Caco-2 (cell line): Measurements from ENCODE around the gene PFKP. TPM values are rescaled to one million over a fixed set of nuclear protein-coding genes. Genes with fewer than 3 reads are reported as not detected.

Experiments used
- BruUV-seq: library from RNA; stranded (reverse); fragments of 400-500 nt; replicated peaks from 2 replicates; lab custom pipeline; 2021; lab: Mats Ljungman, UMichigan
- CTCF ChIA-PET: fragments of 300-600 bp; sonication (Branson Sonifier 250); formaldehyde crosslinking; loops from one replicate; lab custom pipeline; 2022; ENCODE audit warnings: antibody characterized with exemption; lab: Charles Lee
- POLR2A ChIA-PET: fragments of 300-600 bp; sonication (Branson Sonifier 250); formaldehyde crosslinking; loops from one replicate; lab custom pipeline; 2022; ENCODE audit warnings: antibody characterized with exemption; lab: Charles Lee
- DNase-seq, 2 experiments: peaks; one replicate each; pipeline versions ENCODE4 v3.0.0 to v3.0.0-alpha.2; 2020 to 2022
- H3K27me3 ChIP-seq: replicated peaks from 2 replicates; pipeline ENCODE4 v1.6.0; 2011; ENCODE audit warnings: low read length; ENCODE audit not compliant: control insufficient read depth, insufficient read depth
- H3K36me3 ChIP-seq: 2 replicates; pipeline ENCODE4 v1.5.1; 2011; ENCODE audit warnings: low read length; ENCODE audit not compliant: control insufficient read depth, insufficient read depth
- H3K4me1 ChIP-seq: fragments of 250-450 bp; sonication (Bioruptor Pico); 2 replicates; pipeline ENCODE4 v1.5.1; 2020; ENCODE audit warnings: mild to moderate bottlenecking
- H3K4me3 ChIP-seq: 2 replicates; pipeline ENCODE4 v1.5.1; 2011; ENCODE audit warnings: low read depth, mild to moderate bottlenecking, control low read depth, low read length
- H3K9me3 ChIP-seq: fragments of 250-450 bp; sonication (Bioruptor Pico); 2 replicates; pipeline ENCODE4 v1.5.1; 2020; ENCODE audit warnings: mild to moderate bottlenecking, moderate library complexity
- H3K27ac Mint-ChIP-seq: one replicate; pipeline ENCODE4 v1.8.0; 2022; ENCODE audit warnings: mixed read lengths; ENCODE audit not compliant: unreplicated experiment
- H3K27me3 Mint-ChIP-seq: one replicate; pipeline ENCODE4 v1.8.0; 2022; ENCODE audit warnings: mixed read lengths; ENCODE audit not compliant: insufficient read depth, unreplicated experiment
- H3K36me3 Mint-ChIP-seq: one replicate; pipeline ENCODE4 v1.8.0; 2022; ENCODE audit warnings: mild to moderate bottlenecking, mixed read lengths; ENCODE audit not compliant: insufficient read depth, unreplicated experiment
- H3K4me1 Mint-ChIP-seq: one replicate; pipeline ENCODE4 v1.8.0; 2022; ENCODE audit warnings: low read depth, mixed read lengths; ENCODE audit not compliant: unreplicated experiment
- H3K4me3 Mint-ChIP-seq: one replicate; pipeline ENCODE4 v1.8.0; 2022; ENCODE audit warnings: mild to moderate bottlenecking, moderate library complexity, mixed read lengths; ENCODE audit not compliant: unreplicated experiment
- H3K9me3 Mint-ChIP-seq: one replicate; pipeline ENCODE4 v1.8.0; 2022; ENCODE audit warnings: mixed read lengths; ENCODE audit not compliant: unreplicated experiment
- CTCF ChIP-seq, 2 experiments: fragments of 200-600 bp in 1 of 2; IDR thresholded peaks; 1 replicate in 1 of 2; 2 replicates in 1 of 2; pipeline versions ENCODE4 v1.5.1 to v1.8.0; 2011 to 2022; ENCODE audit warnings: antibody characterized with exemption in 1 of 2, control low read depth in 1 of 2, inconsistent platforms in 1 of 2, low read depth in 1 of 2, low read length in 1 of 2, mild to moderate bottlenecking in 1 of 2, moderate library complexity in 1 of 2; ENCODE audit not compliant: insufficient read depth in 1 of 2, severe bottlenecking in 1 of 2, unreplicated experiment in 1 of 2
- intact Hi-C: fragments of 100-400 bp; cut with micrococcal nuclease; formaldehyde crosslinking; loops from one replicate; pipeline ENCODE4 v1.10.0; 2022; ENCODE audit not compliant: unreplicated experiment
- total RNA-seq: library from RNA; stranded (reverse); gene quantifications from 2 replicates; pipeline ENCODE4 v1.2.3, GENCODE V29; 2022

PFKP gene
- total RNA-seq, 1 experiment from 2014 or later: 218 TPM

- Mint-ChIP-seq H3K4me1 (no peaks in the 10 kb centered on the region), H3K36me3 (peaks cover 95% of the 10 kb centered on the region)
These were observed 44.3 kb downstream of the PFKP start for GRCh38 chr10:3111621-3112163.

GRCh38 chr10:3113343-3113720, 46.0 kb downstream of the PFKP start:
- H3K4me3 ChIP-seq: no peak overlapping the region
- H3K27me3 ChIP-seq: no peaks in the 10 kb centered on the region
- BruUV-seq: no TSS peak
- intact Hi-C loops: no loop called here
- no peaks in the 10 kb centered on the region for H3K27me3 Mint-ChIP-seq
- H3K4me3 Mint-ChIP-seq: no peak overlapping the region
- ChIA-PET CTCF (no interaction called here), POLR2A (no interaction called here)
- H3K9me3 Mint-ChIP-seq: no peaks in the 10 kb centered on the region
- no peak for DNase-seq
- TF ChIP-seq CTCF (IDR thresholded peaks at IDR 0.05; ENCODE audit: insufficient read depth in 1 of 2, low read depth in 1 of 2, low read length in 1 of 2, severe bottlenecking in 1 of 2, unreplicated experiment in 1 of 2): no peak
- no peak overlapping the region for H3K27ac Mint-ChIP-seq
- H3K4me1 ChIP-seq: no peaks in the 10 kb centered on the region
- H3K36me3 ChIP-seq: peaks cover 17% of the 10 kb centered on the region
- peaks cover 96% of the 10 kb centered on the region for H3K36me3 Mint-ChIP-seq
- no peaks in the 10 kb centered on the region for H3K4me1 Mint-ChIP-seq
- H3K9me3 ChIP-seq: no peaks in the 10 kb centered on the region

More at GRCh38 chr10:3111621-3112163, 44.3 kb downstream of the PFKP start:
- Histone ChIP-seq H3K36me3 (peaks cover 17% of the 10 kb centered on the region), H3K27me3 (no peaks in the 10 kb centered on the region), H3K4me3 (no peak overlapping the region), H3K9me3 (no peaks in the 10 kb centered on the region), H3K4me1 (no peaks in the 10 kb centered on the region)
- Mint-ChIP-seq H3K27me3 (no peaks in the 10 kb centered on the region), H3K9me3 (no peaks in the 10 kb centered on the region), H3K27ac (no peak overlapping the region), H3K4me3 (no peak overlapping the region)
- ChIA-PET POLR2A (no interaction called here), CTCF (no interaction called here)
- no peak for DNase-seq
- no peak for TF ChIP-seq CTCF (IDR thresholded peaks at IDR 0.05; ENCODE audit: insufficient read depth in 1 of 2, low read depth in 1 of 2, low read length in 1 of 2, severe bottlenecking in 1 of 2, unreplicated experiment in 1 of 2)
- intact Hi-C loops: no loop called here
- BruUV-seq: no TSS peak

GRCh38 chr10:3115685-3116084, 48.3 kb downstream of the PFKP start:
- ChIA-PET CTCF (no interaction called here), POLR2A (no interaction called here)
- no peaks in the 10 kb centered on the region for H3K27me3 Mint-ChIP-seq
- intact Hi-C loops: no loop called here
- H3K9me3 Mint-ChIP-seq: no peaks in the 10 kb centered on the region
- peaks cover 100% of the 10 kb centered on the region for H3K36me3 Mint-ChIP-seq
- H3K4me3 ChIP-seq: no peak overlapping the region
- H3K27me3 ChIP-seq: no peaks in the 10 kb centered on the region
- no peaks in the 10 kb centered on the region for H3K4me1 Mint-ChIP-seq
- no peak for TF ChIP-seq CTCF (IDR thresholded peaks at IDR 0.05; ENCODE audit: insufficient read depth in 1 of 2, low read depth in 1 of 2, low read length in 1 of 2, severe bottlenecking in 1 of 2, unreplicated experiment in 1 of 2)
- no TSS peak for BruUV-seq
- H3K27ac Mint-ChIP-seq: no peak overlapping the region
- no peaks in the 10 kb centered on the region for H3K4me1 ChIP-seq
- no peaks in the 10 kb centered on the region for H3K9me3 ChIP-seq
- peaks cover 17% of the 10 kb centered on the region for H3K36me3 ChIP-seq
- H3K4me3 Mint-ChIP-seq: no peak overlapping the region
- DNase-seq: no peak
